OCI-LY3 (cell line): ENCODE data around the gene GINS2.

Experiments used
- H2AFZ ChIP-seq: fragments of 200-600, 300-600 bp; shearing (Covaris generic); 2 replicates; pipeline ENCODE4 v1.6.0; 2014; ENCODE audit warnings: antibody characterized with exemption, low read depth, low read length
- H3K27ac ChIP-seq: fragments of 200-600, 300-600 bp; sonication (generic); 2 replicates; pipeline ENCODE4 v1.5.1; 2014; ENCODE audit warnings: mild to moderate bottlenecking, low read length, moderate library complexity, mixed read lengths
- H3K27me3 ChIP-seq: fragments of 200-600, 300-600 bp; sonication (generic); 2 replicates; pipeline ENCODE4 v1.6.1; 2014; ENCODE audit warnings: low read depth, low read length, mixed read lengths
- H3K36me3 ChIP-seq: fragments of 200-600, 300-600 bp; sonication (generic); replicated peaks from 2 replicates; pipeline ENCODE3; 2014; ENCODE audit warnings: low read depth, low read length, mixed read lengths
- H3K4me1 ChIP-seq: fragments of 300-600, 200-600 bp; sonication (generic); 2 replicates; pipeline ENCODE4 v1.6.1; 2014; ENCODE audit warnings: low read length, mixed read lengths
- H3K4me2 ChIP-seq: fragments of 200-600, 300-600 bp; sonication (generic); 2 replicates; pipeline ENCODE4 v1.6.1; 2014; ENCODE audit warnings: low read length, mixed read lengths
- H3K4me3 ChIP-seq: fragments of 300-600, 200-600 bp; sonication (generic); 2 replicates; pipeline ENCODE4 v1.5.1; 2014; ENCODE audit warnings: antibody characterized with exemption, mild to moderate bottlenecking, low read length, moderate library complexity
- H3K79me2 ChIP-seq: fragments of 300-600, 200-600 bp; shearing (Covaris generic); 2 replicates; pipeline ENCODE4 v1.6.1; 2014; ENCODE audit warnings: mild to moderate bottlenecking, low read length, mixed read lengths
- H3K9ac ChIP-seq: fragments of 300-600, 200-600 bp; shearing (Covaris generic); 2 replicates; pipeline ENCODE4 v1.6.0; 2014; ENCODE audit warnings: mild to moderate bottlenecking, low read length, moderate library complexity
- H3K9me3 ChIP-seq: fragments of 200-600, 300-600 bp; shearing (Covaris generic); 2 replicates; pipeline ENCODE4 v1.6.1; 2014; ENCODE audit warnings: low read length, mixed read lengths; ENCODE audit not compliant: insufficient read depth
- H4K20me1 ChIP-seq: fragments of 200-600, 300-600 bp; sonication (generic); 2 replicates; pipeline ENCODE4 v1.6.1; 2016; ENCODE audit warnings: low read length, mixed read lengths; ENCODE audit not compliant: insufficient read depth
- EZH2phosphoT487 ChIP-seq: fragments of 200-600 bp; shearing (Covaris generic); IDR thresholded peaks from 2 replicates; pipeline ENCODE4 v1.6.1; 2018; ENCODE audit warnings: antibody characterized with exemption, mixed run types, low read depth
- TF ChIP-seq, protein P1 (sequence below): fragments of 200-600, 300-600 bp; sonication (generic); IDR thresholded peaks from 2 replicates; pipeline ENCODE4 v1.5.1; 2014; ENCODE audit warnings: antibody characterized with exemption, low read length, low read depth

The GINS2 gene

GRCh38 chr16:85686912-85687591 lies 1.7 kb downstream of the GINS2 start:
- H3K27ac ChIP-seq: no peak overlapping the region
- H3K36me3 ChIP-seq: peaks cover 22% of the 10 kb centered on the region
- no peaks in the 10 kb centered on the region for H3K9me3 ChIP-seq
- TF ChIP-seq, protein P1, sequence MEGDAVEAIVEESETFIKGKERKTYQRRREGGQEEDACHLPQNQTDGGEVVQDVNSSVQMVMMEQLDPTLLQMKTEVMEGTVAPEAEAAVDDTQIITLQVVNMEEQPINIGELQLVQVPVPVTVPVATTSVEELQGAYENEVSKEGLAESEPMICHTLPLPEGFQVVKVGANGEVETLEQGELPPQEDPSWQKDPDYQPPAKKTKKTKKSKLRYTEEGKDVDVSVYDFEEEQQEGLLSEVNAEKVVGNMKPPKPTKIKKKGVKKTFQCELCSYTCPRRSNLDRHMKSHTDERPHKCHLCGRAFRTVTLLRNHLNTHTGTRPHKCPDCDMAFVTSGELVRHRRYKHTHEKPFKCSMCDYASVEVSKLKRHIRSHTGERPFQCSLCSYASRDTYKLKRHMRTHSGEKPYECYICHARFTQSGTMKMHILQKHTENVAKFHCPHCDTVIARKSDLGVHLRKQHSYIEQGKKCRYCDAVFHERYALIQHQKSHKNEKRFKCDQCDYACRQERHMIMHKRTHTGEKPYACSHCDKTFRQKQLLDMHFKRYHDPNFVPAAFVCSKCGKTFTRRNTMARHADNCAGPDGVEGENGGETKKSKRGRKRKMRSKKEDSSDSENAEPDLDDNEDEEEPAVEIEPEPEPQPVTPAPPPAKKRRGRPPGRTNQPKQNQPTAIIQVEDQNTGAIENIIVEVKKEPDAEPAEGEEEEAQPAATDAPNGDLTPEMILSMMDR: no peak
- TF ChIP-seq EZH2phosphoT487: no peak
- H3K4me1 ChIP-seq: peaks cover 10% of the 10 kb centered on the region
- H4K20me1 ChIP-seq: peaks cover 25% of the 10 kb centered on the region
- no peak overlapping the region for H3K9ac ChIP-seq
- H3K4me2 ChIP-seq: peak overlapping the region; percentile 64; the same call in 1 of the 2 replicates
- 0 out of 2 replicates have a peak, but pooled peaks cover 6% of the 10 kb centered on the region for H3K27me3 ChIP-seq
- no peak overlapping the region for H2AFZ ChIP-seq
- H3K4me3 ChIP-seq: peak overlapping the region; percentile 97; the same call in 1 of the 2 replicates
- peaks cover 25% of the 10 kb centered on the region for H3K79me2 ChIP-seq

GRCh38 chr16:85685251-85685650 lies 3.5 kb downstream of the GINS2 start:
- Histone ChIP-seq H3K27ac (no peak overlapping the region), H4K20me1 (peaks cover 25% of the 10 kb centered on the region), H3K9me3 (no peaks in the 10 kb centered on the region), H3K9ac (no peak overlapping the region), H3K4me1 (peaks cover 17% of the 10 kb centered on the region), H3K4me2 (no peak overlapping the region), H3K79me2 (peaks cover 25% of the 10 kb centered on the region), H3K27me3 (no peaks in the 10 kb centered on the region), H3K36me3 (peaks cover 36% of the 10 kb centered on the region), H2AFZ (no peak overlapping the region), H3K4me3 (no peak overlapping the region)
- no peak for TF ChIP-seq EZH2phosphoT487
- TF ChIP-seq, protein P1: no peak

DNA sequence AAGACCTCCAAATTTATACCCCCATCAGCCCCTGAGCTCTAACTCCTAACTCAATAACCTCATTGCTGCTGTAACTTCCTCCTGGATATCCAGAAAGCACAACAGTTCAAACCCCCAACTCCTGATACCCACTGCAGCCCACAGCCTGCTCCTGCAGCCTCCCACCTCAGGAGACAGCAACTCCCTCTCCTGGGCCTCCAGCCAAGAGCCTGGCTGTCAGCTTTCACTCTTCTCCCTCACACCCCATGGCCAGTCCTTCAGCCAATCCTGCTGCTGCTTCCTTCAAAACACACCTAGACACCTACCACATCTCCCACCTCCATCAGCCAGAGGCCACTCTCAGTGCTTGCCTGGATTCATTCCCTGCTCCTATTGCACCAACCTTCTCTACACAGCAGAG lies 5.4 kb downstream of the GINS2 start:
- TF ChIP-seq EZH2phosphoT487: no peak
- TF ChIP-seq, protein P1: no peak
- Histone ChIP-seq H3K4me3 (no peak overlapping the region), H3K27ac (no peak overlapping the region), H3K36me3 (peaks cover 48% of the 10 kb centered on the region), H3K27me3 (no peaks in the 10 kb centered on the region), H3K4me1 (peaks cover 18% of the 10 kb centered on the region), H3K4me2 (no peak overlapping the region), H2AFZ (no peak overlapping the region), H3K9me3 (no peaks in the 10 kb centered on the region), H3K79me2 (peaks cover 23% of the 10 kb centered on the region), H3K9ac (no peak overlapping the region), H4K20me1 (peaks cover 29% of the 10 kb centered on the region)

DNA sequence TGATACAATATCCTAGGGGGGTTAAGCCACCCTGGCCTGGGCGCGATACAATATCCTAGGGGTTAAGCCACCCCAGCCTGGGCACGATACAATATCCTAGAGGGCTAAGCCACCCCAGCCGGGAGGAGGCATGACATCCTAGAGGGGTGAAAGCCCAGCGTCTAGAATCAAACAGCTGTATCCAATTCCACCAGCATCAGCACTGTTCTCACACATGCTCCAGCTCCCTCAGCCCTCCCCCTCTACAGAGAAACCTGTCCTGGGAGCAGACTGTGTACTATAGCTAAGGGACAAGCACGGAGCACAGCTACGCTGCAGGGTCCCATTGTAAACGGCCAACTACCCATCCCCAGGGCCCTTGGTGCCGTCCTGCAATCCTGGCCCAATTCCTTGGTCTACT lies 6.2 kb downstream of the GINS2 start:
- peaks cover 14% of the 10 kb centered on the region; the same call in 1 of the 2 replicates for H3K4me1 ChIP-seq
- peaks cover 15% of the 10 kb centered on the region for H3K79me2 ChIP-seq
- H3K9me3 ChIP-seq: no peaks in the 10 kb centered on the region

More for the DNA sequence above, 6.2 kb downstream of the GINS2 start:
- H3K36me3 ChIP-seq: peaks cover 48% of the 10 kb centered on the region
- no peak overlapping the region for H3K4me2 ChIP-seq
- H3K4me3 ChIP-seq: no peak overlapping the region
- no peak for TF ChIP-seq EZH2phosphoT487
- TF ChIP-seq, protein P1: no peak
- H3K9ac ChIP-seq: no peak overlapping the region
- H3K27me3 ChIP-seq: no peaks in the 10 kb centered on the region
- no peak overlapping the region for H3K27ac ChIP-seq
- H2AFZ ChIP-seq: no peak overlapping the region
- H4K20me1 ChIP-seq: peaks cover 29% of the 10 kb centered on the region
